GM19467 (cell line): Measurements from ENCODE around the gene NSMF.

Experiments used
- ATAC-seq: cut with Tn5 transposase; IDR thresholded peaks from one replicate; pipeline ENCODE4 v1.9.1; 2021; ENCODE audit warnings: mild to moderate bottlenecking, moderate library complexity; ENCODE audit not compliant: unreplicated experiment

NSMF gene, protein sequence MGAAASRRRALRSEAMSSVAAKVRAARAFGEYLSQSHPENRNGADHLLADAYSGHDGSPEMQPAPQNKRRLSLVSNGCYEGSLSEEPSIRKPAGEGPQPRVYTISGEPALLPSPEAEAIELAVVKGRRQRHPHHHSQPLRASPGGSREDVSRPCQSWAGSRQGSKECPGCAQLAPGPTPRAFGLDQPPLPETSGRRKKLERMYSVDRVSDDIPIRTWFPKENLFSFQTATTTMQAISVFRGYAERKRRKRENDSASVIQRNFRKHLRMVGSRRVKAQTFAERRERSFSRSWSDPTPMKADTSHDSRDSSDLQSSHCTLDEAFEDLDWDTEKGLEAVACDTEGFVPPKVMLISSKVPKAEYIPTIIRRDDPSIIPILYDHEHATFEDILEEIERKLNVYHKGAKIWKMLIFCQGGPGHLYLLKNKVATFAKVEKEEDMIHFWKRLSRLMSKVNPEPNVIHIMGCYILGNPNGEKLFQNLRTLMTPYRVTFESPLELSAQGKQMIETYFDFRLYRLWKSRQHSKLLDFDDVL

DNA sequence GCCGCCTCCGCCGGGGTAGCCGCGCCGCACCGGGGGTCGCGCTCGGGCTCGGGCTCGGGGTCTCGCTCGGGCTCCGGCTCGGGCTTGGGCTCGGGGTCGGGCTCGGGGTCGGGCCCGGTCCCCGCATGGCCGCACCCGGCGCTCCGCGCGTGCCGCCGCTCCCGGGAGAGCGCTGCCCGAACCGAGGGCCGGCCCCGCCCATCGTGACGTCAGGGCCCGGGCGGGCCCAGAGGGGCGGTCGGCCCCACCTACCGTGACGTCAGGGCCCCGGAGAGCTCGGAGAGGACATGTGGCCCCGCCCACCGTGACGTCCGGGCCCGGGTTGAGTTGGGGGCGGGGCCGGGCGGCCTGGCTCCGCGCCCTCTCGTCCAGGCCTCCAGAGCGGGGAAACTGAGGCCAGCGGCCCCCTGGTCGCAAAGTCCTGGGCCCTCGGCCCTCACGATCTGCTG, at the start of gene NSMF:
Gene NSMF (minus strand): TSS at position 183 of the 449 bp plus-strand sequence. CDS start 232 bp downstream, outside the sequence.
- peak; percentile 57 for ATAC-seq

- ATAC-seq: no peak
Measured at GRCh38 chr9:137506702-137507171, 47.6 kb upstream of the NSMF start.

DNA sequence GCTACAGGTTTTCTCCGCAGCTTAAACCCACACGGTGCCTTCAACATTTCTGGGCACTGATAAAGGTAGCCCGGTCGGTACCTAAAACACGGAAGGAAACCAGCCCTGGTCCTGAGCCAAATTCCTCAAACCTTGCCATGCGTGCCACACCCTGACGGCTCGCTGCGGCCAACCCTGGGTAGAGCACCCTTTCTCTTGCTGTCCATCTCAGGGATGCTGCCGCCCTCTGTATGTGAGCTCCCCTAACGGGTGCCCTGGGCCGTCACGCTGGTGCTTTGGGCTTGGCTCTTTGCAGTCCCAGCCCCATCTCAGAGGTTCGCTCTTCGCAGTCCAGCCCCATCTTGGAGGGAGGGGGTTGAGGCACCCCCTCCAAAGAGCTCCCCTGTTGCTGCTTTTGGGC, 47.1 kb upstream of the NSMF start:
- ATAC-seq: no peak

DNA sequence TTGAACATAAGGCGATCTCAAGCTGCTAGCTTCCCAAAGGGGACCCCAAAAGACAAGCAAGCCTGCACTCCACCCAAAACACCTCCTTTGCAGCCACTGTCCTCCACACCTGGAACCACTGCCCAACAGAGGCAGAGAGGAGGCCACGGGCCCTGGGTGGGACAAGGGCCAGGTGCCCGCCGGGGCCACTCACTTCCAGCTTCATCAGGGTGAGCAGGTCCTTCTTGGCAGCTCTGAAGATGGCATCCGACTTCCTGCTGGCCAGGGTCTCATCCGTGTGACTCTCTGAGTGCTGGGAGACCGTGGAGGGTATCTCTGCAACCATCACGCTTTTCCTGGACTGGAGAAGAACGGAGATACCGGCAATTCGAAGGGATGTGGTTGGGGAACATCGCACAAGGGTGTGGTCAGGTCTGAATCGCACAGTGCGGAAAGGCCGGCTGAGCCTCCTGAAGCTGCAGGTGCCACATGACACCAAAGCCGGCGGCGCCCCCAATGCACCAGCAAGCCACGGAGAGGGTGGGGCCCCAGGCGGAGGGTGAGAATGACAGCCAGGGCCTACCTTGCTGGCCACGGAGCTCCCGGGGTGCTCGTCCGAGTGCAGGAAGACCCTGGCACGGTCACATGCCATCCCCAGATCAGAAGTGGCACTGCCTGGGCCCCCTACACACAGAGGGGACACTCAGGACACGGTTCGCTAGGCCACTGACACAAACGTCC, 46.4 kb upstream of the NSMF start:
- ATAC-seq: no peak

GRCh38 chr9:137504432-137504777, 45.3 kb upstream of the NSMF start:
- no peak for ATAC-seq

DNA sequence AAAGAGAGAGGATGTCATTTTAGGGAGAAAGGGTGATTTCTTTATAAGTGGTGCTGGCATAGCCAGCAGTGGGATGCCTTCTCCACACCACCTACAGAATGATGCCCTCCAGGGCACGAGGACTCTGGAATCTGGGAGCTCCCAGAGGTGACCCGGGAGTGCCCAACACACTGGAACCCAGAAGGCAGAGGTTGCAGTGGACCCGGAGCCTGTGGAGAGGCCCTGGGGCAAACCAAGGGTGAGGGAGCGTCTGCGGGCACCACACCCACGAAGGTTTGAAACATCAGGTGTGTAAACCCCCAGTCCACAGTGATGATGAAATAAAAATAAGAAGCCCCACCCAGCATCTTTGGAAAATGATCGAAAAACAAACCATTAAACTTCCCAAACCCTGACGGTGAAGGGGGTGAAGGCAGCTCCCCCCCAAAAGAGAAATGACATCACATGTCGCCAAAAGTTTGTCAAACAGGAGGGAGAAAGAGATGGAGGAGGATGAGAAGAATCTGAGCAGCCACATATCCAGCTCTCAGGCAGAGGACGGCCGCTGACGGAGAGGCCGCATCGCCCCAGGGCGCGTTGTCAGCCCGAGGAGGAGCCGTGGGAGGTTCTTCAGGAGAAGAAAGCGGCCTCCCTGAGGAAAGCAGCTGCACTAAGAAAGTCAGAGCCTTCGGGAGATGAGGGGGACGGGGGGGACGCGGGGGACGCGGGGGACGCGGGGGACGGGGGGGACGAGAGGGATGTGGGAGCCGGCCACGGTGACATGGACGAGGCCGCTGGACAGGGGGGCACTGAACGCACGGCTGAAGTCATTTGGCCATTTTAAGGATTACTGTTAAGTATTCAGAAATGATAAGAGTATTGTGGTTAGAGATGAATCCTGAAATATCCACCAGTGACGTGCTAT, 43.1 kb upstream of the NSMF start:
- no peak for ATAC-seq

GRCh38 chr9:137501457-137501856, 42.3 kb upstream of the NSMF start:
- no peak for ATAC-seq

- ATAC-seq: no peak
Measured at GRCh38 chr9:137500666-137501397, 41.7 kb upstream of the NSMF start.

DNA sequence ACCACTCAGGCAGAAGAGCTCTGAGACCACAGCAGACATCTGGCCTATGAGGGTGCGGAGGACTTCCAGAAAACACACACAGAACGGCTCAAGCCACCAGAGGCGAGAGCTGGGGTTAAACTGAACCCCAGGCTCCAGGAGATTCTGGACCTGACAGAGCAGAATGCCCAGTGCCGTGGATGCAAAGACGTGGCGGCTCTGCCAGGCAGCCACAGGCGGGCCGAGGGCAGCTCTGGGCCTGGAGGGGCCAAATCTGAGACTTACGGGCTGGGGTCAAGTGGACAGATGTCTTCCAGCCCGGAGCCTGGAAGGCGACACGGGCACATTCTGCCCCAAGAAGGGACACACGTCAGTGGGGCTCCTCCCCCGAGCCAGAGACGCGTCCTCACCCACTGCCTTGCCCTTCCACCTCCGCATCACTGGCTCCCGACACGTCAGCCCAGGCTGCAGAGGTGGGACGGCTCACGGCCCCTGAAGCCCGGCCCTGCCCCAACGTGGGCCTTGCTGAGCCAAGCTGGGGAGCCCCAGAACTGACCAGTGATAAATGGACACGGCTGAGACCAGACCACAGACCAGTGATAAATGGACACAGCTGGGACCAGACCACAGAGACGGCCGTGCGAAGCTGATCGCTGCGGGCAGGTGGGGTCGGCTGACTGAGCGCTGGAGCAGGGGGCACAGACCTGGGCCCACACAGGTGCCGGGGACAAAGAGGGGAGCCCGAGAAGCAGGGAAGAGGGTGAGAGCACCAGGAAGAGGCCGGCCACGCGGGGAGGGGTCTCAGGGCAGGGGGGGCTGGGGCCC, 40.9 kb upstream of the NSMF start:
- no peak for ATAC-seq

DNA sequence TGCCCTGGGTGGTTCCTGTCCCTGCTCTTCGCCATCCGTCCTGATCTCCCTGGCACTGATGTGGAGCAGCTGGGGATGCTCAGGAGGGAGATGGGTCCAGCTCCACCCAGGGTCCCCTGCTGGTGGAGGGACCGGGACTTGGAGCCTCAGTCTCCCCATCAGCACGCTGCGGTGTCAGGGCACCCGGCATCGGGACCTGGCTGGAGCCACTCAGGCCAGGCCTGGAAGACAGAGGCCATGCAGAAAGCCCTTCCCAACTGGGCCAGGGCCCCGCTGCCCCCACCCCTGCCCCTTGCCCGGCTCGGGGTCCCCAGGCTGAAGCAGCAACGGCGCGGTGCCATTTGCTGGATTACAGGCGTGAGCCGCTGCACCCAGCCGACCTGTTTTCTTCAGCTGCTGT, 40.3 kb upstream of the NSMF start:
- ATAC-seq: no peak

- ATAC-seq: no peak
Measured at GRCh38 chr9:137498720-137499150, 39.6 kb upstream of the NSMF start.

DNA sequence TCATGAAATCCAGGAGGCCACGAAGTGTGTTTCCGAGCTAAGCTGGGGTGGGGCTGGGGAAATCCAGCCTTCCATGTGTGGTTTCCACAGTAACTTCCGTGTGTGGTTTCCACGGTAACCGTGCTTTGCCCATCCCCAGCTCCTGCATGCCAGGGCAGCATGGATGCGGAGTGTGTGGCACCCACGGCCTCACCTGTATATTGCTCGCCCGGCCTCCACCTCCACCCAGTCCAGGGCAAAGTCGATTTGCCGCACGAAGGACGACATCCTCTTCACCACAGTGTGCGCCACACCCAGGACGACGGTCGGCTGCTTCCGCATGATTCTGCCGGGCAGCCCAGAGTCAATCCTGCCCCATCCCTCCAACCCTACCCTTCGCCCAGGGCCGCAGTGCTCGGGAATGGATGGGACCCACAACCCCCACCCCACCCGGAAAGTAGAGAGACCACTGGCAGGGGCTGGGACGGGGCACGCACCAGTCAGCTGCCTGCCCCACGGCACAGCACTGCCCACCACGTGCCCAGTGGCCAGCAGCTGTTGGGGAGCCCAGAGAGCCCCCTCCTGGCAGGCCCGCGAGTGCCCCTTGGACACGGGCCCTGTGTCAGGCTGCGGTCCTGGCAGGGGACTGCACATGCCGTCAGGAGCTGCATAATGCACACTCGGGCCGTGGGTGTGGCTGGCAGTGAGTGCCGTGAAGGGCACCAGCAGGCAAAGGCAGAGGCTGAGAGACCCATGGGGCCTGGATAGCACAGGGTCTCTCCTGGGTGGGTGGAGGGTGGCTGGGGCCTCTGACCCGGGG, 39.0 kb upstream of the NSMF start:
- ATAC-seq: no peak

- no peak for ATAC-seq
Measured at GRCh38 chr9:137496601-137497375, 37.7 kb upstream of the NSMF start.

DNA sequence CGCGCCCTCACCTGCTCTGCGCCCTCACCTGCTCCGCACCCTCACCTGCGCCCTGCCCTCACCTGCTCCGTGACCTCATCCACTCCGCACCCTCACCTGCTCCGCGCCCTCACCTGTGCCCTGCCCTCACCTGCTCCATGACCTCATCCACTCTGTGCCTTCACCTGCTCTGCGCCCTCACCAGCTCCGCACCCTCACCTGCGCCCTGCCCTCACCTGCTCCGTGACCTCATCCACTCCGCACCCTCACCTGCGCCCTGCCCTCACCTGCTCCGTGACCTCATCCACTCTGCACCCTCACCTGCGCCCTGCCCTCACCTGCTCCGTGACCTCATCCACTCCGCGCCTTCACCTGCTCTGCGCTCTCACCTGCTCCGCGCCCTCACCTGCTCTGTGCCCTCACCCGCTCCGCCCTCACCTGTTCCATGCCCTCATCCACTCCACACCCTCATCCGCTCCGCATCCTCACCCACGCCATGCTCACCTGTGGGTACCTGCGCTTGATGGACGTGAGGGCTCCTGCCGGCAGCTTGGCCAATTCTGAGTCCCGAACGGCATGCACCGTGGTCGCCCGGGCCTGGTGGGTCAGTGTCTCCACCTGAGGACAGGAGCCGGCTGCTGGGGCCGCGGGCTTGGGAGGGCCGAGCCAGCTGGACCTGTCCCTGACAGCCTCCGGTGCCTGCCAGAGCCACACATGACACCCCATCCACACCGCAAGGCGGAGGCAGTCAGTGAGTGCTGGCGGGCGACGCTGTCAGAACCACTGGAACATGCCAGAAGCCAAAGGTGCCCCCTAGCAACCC, 35.6 kb upstream of the NSMF start:
- ATAC-seq: no peak

DNA sequence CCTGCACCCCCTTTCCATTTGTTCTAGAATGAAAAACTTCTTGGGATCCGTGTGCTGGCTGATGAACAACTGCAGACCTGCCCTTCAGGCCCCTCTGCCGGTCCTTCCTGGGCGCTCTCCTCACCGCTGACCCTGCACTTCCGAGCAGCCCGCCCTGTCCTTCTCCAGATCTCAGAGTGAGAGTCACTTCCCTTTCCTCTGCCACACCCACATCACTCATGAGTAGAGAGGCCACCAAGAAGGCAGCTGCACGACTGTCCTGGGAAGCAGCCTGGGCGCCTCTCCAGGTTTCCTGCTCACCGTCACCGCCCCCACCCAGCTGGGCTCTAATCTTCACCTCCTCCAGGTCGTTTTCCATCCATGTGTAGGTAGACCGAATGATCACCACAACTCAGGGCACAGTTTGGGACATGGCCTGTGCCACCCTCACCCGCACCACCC, 35.0 kb upstream of the NSMF start:
- no peak for ATAC-seq

- ATAC-seq: no peak
Measured at GRCh38 chr9:137493364-137494103, 34.4 kb upstream of the NSMF start.
